ENCODE results near the gene PRKAG2.

GRCh38 chr7:151853896-151854719 lies 22.8 kb downstream of the PRKAG2 start:
- TF ChIP-seq CTCF (conservative IDR thresholded peaks at IDR 0.05; ENCODE audit: low read depth in 2 of 2): no peak
- TF ChIP-seq POLR2AphosphoS5 (IDR thresholded peaks at IDR 0.05; ENCODE audit: low read depth): no peak
- TF ChIP-seq EZH2 (IDR thresholded peaks at IDR 0.05; ENCODE audit: low read depth, unreplicated experiment): no peak
- TF ChIP-seq CREB1 (CRISPR knock-in tag; IDR thresholded peaks at IDR 0.05; ENCODE audit: low read depth): no peak
- TF ChIP-seq, protein P1, sequence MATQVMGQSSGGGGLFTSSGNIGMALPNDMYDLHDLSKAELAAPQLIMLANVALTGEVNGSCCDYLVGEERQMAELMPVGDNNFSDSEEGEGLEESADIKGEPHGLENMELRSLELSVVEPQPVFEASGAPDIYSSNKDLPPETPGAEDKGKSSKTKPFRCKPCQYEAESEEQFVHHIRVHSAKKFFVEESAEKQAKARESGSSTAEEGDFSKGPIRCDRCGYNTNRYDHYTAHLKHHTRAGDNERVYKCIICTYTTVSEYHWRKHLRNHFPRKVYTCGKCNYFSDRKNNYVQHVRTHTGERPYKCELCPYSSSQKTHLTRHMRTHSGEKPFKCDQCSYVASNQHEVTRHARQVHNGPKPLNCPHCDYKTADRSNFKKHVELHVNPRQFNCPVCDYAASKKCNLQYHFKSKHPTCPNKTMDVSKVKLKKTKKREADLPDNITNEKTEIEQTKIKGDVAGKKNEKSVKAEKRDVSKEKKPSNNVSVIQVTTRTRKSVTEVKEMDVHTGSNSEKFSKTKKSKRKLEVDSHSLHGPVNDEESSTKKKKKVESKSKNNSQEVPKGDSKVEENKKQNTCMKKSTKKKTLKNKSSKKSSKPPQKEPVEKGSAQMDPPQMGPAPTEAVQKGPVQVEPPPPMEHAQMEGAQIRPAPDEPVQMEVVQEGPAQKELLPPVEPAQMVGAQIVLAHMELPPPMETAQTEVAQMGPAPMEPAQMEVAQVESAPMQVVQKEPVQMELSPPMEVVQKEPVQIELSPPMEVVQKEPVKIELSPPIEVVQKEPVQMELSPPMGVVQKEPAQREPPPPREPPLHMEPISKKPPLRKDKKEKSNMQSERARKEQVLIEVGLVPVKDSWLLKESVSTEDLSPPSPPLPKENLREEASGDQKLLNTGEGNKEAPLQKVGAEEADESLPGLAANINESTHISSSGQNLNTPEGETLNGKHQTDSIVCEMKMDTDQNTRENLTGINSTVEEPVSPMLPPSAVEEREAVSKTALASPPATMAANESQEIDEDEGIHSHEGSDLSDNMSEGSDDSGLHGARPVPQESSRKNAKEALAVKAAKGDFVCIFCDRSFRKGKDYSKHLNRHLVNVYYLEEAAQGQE (IDR thresholded peaks at IDR 0.05; ENCODE audit: unreplicated experiment): no peak
- no peak for TF ChIP-seq NANOG (IDR thresholded peaks at IDR 0.05; ENCODE audit: borderline replicate concordance)
- no peak for TF ChIP-seq JUNB (IDR thresholded peaks at IDR 0.05; ENCODE audit: unreplicated experiment)
- no peak for TF ChIP-seq ZNF462 (CRISPR knock-in tag; IDR thresholded peaks at IDR 0.05)
- TF ChIP-seq EZH2phosphoT487 (IDR thresholded peaks at IDR 0.05; ENCODE audit: unreplicated experiment): no peak
- TF ChIP-seq STAT1 (IDR thresholded peaks at IDR 0.05; ENCODE audit: unreplicated experiment): no peak
